ENCODE data around the gene SLC12A4. TPM values are rescaled to one million over a fixed set of nuclear protein-coding genes. Genes with fewer than 3 reads are reported as not detected.
"Not testable (repeated sequence)": the region's sequence is repeated elsewhere in the genome, so short reads cannot be mapped to it uniquely, and the experiment has no call there.

Gene SLC12A4
- total RNA-seq, 1 donor = 6.9 TPM

DNA sequence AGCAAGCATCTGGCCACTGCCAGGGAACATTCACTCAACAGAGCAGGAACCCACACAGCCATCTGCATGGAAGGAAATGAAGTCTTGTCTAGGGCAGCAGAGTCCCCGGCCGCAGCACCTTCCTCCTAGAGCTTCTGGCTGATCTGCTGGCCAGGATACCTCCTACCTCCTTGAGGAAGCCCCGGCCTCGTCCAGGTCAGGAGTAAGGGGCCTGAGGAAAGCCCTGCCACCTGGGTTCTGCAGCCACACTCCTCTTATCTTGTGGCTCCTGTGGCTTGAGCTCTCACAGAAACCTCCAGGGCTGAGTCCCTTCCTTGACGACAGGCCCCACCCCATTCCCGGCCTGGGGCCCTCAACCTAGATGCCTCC, 25.6 kb upstream of the SLC12A4 start:
- not testable (repeated sequence) for H3K9me3 ChIP-seq (ENCODE audit: low read depth, low read length); H3K27me3 ChIP-seq (ENCODE audit: insufficient read depth, low read length)
- peak overlapping the region; percentile 38 for H3K4me3 ChIP-seq (ENCODE audit: low read length)
- peaks cover 70% of the 10 kb centered on the region for H3K4me1 ChIP-seq (ENCODE audit: insufficient read depth, low read length)

- Histone ChIP-seq H3K4me1 (ENCODE audit: insufficient read depth, low read length) (peaks cover 70% of the 10 kb centered on the region), H3K9me3 (ENCODE audit: low read depth, low read length) (no peaks in the 10 kb centered on the region), H3K27me3 (ENCODE audit: insufficient read depth, low read length) (no peaks in the 10 kb centered on the region)
Measured at GRCh38 chr16:67993207-67994039, 25.0 kb upstream of the SLC12A4 start.

DNA sequence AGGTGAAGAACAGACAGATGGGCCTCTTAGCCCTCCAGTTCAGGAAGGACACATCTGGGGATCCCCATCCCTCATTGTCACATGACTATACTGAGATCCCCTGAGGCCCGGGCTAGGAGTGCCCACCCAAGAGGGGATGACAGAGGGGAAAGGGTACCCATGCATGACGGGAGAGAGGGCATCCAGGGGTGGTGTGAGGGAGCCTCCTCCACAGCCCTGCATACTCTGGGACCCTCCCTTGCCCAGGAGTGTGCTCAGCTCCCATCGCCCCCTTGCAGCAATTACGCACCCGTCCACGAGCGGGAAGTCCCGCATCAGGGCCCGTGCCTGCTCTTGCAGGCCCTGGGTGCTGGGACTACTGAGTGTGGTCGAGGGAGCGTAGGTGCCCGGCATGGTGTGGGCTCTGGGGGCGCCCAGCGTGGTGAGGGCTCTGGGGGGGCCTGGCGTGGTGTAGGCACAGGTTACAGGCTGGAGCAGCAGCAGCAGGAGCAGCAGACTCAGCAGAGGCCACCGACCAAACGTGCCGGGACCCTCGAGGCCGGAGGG, 24.3 kb upstream of the SLC12A4 start:
- Histone ChIP-seq H3K4me3 (ENCODE audit: low read length) (no peak overlapping the region), H3K9me3 (ENCODE audit: low read depth, low read length) (no peaks in the 10 kb centered on the region), H3K27me3 (ENCODE audit: insufficient read depth, low read length) (no peaks in the 10 kb centered on the region), H3K4me1 (ENCODE audit: insufficient read depth, low read length) (peaks cover 63% of the 10 kb centered on the region)

More at GRCh38 chr16:67993207-67994039, 25.0 kb upstream of the SLC12A4 start:
- H3K4me3 ChIP-seq (ENCODE audit: low read length) = peak overlapping the region; percentile 38

DNA sequence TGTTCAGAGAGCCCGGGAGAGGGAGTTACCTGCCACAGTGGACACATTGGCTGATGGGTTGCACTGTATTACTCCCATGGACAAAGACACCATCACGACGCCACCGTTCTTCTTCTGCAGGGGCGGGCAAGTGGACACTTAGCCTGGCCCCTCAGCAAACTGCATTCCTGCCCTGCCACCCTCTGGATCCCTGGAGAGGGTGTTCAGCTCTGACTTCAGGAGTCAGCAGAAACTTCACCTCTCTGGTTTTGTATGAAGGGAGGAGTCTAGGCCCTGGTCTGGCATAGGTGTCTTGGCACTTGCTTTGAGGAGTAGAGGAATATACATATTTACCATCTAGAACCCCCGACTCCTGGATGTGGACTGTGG, 21.6 kb upstream of the SLC12A4 start:
- H3K4me1 ChIP-seq (ENCODE audit: insufficient read depth, low read length) = peaks cover 51% of the 10 kb centered on the region
- no peaks in the 10 kb centered on the region for H3K27me3 ChIP-seq (ENCODE audit: insufficient read depth, low read length)
- H3K4me3 ChIP-seq (ENCODE audit: low read length) = no peak overlapping the region
- H3K9me3 ChIP-seq (ENCODE audit: low read depth, low read length) = no peaks in the 10 kb centered on the region

DNA sequence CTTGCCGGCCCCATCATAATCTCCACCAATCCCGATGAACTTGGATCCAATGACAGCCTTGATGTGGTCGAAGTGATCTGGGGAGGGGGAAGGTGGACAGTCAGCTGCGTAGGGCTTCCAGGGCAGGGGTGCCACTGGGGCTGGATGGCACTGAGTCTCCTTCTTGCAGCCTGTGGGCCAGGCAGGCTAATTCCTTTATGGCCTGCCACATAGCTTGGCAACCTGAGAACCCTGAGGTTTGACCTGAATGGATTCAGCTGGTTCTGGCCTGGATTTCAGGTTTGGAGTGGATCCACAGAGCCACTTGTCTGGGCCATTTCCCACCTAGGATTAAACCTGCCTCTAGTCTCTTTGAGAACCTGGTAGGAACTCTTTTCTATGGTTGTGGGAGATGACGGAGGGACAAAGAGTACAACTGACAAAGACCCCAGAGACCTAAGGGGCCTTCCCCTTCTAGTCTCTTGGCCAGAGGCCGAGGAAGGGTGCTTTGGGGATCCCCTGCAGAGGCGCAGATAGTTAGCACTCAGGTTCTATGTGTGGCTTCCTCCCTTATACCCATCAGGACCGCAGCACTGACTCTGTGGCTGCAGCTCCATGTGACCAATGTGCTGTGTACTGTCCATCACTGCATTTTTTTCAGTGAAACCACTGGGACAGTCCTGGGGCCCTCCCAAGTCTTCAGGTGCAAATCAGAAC, 21.0 kb upstream of the SLC12A4 start:
- H3K27me3 ChIP-seq (ENCODE audit: insufficient read depth, low read length) = no peaks in the 10 kb centered on the region
- H3K4me3 ChIP-seq (ENCODE audit: low read length) = no peak overlapping the region
- peaks cover 51% of the 10 kb centered on the region for H3K4me1 ChIP-seq (ENCODE audit: insufficient read depth, low read length)
- H3K9me3 ChIP-seq (ENCODE audit: low read depth, low read length) = no peaks in the 10 kb centered on the region

DNA sequence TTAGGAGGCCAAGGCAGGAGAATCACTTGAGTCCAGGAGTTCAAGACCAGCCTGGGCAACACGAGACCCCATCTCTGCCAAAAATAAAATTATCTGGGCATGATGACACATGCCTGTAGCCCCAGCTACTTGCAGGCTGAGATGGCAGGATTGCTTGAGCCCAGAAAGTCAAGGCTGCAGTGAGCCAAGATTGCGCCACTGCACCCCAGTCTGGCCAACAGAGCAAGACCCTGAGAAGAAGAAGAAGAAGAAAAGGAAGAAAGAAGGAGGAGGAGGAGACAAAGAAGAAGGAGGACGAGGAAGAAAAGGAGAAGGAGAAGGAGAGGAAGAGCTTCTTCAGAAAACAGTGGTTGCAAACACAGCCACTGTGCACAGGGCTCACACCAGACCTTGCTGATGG, 20.2 kb upstream of the SLC12A4 start:
- Histone ChIP-seq H3K4me3 (ENCODE audit: low read length) (no peak overlapping the region), H3K9me3 (ENCODE audit: low read depth, low read length) (no peaks in the 10 kb centered on the region), H3K4me1 (ENCODE audit: insufficient read depth, low read length) (peaks cover 52% of the 10 kb centered on the region)

GRCh38 chr16:67987460-67988160, 19.2 kb upstream of the SLC12A4 start:
- Histone ChIP-seq H3K9me3 (ENCODE audit: low read depth, low read length) (no peaks in the 10 kb centered on the region), H3K27me3 (ENCODE audit: insufficient read depth, low read length) (no peaks in the 10 kb centered on the region), H3K4me3 (ENCODE audit: low read length) (no peak overlapping the region), H3K4me1 (ENCODE audit: insufficient read depth, low read length) (peaks cover 47% of the 10 kb centered on the region)

More for the DNA sequence above, 20.2 kb upstream of the SLC12A4 start:
- no peaks in the 10 kb centered on the region for H3K27me3 ChIP-seq (ENCODE audit: insufficient read depth, low read length)

- H3K27me3 ChIP-seq (ENCODE audit: insufficient read depth, low read length) = no peaks in the 10 kb centered on the region
Measured at GRCh38 chr16:67986949-67987348, 18.5 kb upstream of the SLC12A4 start.

GRCh38 chr16:67982011-67982696, 13.7 kb upstream of the SLC12A4 start:
- no peaks in the 10 kb centered on the region for H3K9me3 ChIP-seq (ENCODE audit: low read depth, low read length)
- H3K4me3 ChIP-seq (ENCODE audit: low read length) = no peak overlapping the region
- peaks cover 30% of the 10 kb centered on the region for H3K4me1 ChIP-seq (ENCODE audit: insufficient read depth, low read length)
- no peaks in the 10 kb centered on the region for H3K27me3 ChIP-seq (ENCODE audit: insufficient read depth, low read length)

More at GRCh38 chr16:67986949-67987348, 18.5 kb upstream of the SLC12A4 start:
- H3K4me3 ChIP-seq (ENCODE audit: low read length) = no peak overlapping the region
- H3K9me3 ChIP-seq (ENCODE audit: low read depth, low read length) = no peaks in the 10 kb centered on the region
- peaks cover 40% of the 10 kb centered on the region for H3K4me1 ChIP-seq (ENCODE audit: insufficient read depth, low read length)

DNA sequence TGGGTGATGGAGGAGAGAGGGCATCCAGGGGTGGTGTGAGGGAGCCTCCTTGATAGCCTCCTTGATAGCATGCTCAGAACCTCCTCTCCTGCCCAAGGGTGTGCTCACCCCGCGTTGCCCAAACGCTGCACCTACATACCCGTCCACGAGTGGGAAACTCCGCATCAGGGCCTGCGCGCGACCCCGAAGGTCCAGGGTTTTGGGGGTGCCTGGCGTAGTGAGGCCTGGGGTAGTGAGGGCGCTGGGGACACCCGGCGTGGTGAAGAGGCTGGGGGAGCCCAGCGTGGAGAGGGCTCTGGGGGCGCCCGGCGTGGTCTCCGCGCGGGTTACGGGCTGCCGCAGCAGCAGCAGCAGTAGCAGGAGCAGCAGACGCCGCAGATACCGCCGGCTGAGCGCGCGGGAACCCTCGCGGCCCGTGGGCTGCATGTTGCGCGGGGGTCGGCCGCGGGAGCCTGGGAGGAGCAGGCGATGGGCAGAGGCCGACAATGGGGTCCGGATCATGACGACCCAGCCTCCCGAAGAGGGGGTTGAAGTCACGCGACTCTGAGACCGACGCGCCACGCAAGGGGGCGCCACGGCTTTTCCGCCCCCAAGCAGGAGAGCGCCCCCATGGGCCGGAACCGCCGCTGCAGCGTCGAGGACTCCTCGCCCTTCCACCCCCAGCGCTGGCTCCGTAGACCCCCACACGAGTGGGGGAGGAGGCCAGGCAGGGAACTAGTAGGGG, 11.7 kb upstream of the SLC12A4 start, which contains the start of gene DPEP3:
DPEP3 (minus strand) TSS at position 545 of the 724 bp plus-strand sequence; CDS start at position 426, 119 bp downstream.
- no peak within 1 kb of the TSS for H3K4me3 ChIP-seq (ENCODE audit: low read length)
- no peaks in the 10 kb centered on the region for H3K27me3 ChIP-seq (ENCODE audit: insufficient read depth, low read length)
- no peaks in the 10 kb centered on the region for H3K9me3 ChIP-seq (ENCODE audit: low read depth, low read length)
- H3K4me1 ChIP-seq (ENCODE audit: insufficient read depth, low read length) = peaks cover 20% of the 10 kb centered on the region

DNA sequence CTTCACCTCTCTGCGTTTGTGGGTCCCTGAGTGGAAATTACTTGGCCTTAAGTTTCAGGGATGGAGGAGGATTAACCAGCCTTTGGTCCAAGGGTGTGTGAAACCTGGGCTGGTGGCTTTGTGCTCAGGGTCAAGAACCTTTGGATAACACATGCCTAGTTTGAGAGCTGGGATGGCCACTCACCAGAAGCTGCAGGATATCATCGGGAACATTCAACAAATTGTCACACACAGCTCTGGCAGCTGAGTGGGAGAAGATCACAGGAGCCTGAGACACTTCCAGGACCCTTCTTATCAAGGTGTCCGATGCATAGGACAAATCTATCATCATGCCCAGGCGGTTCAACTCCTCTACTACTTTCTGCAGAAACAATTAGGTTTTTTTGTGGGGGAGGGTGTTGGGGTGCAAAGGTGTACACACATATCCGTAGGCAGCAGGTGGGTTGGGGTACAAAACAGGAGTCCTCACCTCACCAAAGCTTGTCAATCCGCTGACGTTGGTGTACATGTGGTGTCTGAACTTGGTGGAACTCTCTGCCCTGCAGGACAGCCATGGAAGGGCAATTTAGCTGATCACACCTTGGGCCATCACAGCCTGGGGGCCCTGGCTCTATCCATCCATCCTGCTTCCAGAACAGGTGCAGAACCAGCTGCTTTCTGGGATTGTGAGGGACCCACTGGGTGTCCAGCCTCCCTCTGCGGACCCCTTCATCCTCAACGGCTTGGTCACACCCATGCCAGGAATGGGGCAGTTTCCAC, 9.2 kb upstream of the SLC12A4 start:
- H3K4me1 ChIP-seq (ENCODE audit: insufficient read depth, low read length) = no peaks in the 10 kb centered on the region
- H3K9me3 ChIP-seq (ENCODE audit: low read depth, low read length) = no peaks in the 10 kb centered on the region
- H3K27me3 ChIP-seq (ENCODE audit: insufficient read depth, low read length) = no peaks in the 10 kb centered on the region
- no peak overlapping the region for H3K4me3 ChIP-seq (ENCODE audit: low read length)

DNA sequence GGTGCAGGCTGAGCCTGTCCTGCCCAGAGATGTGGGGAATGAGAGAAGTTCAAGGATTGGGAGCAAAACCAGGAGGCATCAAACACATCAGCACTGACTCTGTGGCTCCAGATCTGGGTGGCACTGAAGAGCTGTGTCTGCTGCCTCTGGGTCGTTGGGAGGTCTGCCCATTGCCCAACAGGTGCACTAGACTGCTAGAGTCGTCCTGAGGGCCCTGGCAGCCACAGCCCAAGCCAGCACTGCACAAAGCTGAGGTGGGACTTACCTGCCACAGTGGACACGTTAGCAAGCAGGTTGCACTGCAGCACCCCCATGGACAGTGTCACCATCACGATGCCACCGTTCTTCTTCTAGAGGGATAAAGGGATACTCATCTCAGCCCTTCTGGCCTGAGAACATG, 8.6 kb upstream of the SLC12A4 start:
- Histone ChIP-seq H3K9me3 (ENCODE audit: low read depth, low read length) (no peaks in the 10 kb centered on the region), H3K4me1 (ENCODE audit: insufficient read depth, low read length) (no peaks in the 10 kb centered on the region), H3K27me3 (ENCODE audit: insufficient read depth, low read length) (no peaks in the 10 kb centered on the region), H3K4me3 (ENCODE audit: low read length) (no peak overlapping the region)

- Histone ChIP-seq H3K27me3 (ENCODE audit: insufficient read depth, low read length) (no peaks in the 10 kb centered on the region), H3K4me3 (ENCODE audit: low read length) (no peak overlapping the region), H3K4me1 (ENCODE audit: insufficient read depth, low read length) (no peaks in the 10 kb centered on the region), H3K9me3 (ENCODE audit: low read depth, low read length) (no peaks in the 10 kb centered on the region)
Measured at GRCh38 chr16:67976205-67976604, 7.8 kb upstream of the SLC12A4 start.

Measured in mononuclear cell (primary cell).